ENCODE results near the gene TCF12. TPM values are rescaled to one million over a fixed set of nuclear protein-coding genes. Genes with fewer than 3 reads are reported as not detected.
A peak's percentile ranks its signal among the peaks of the same experiment; 100 is the strongest.

TCF12 gene
- total RNA-seq, 1 donor from 2014 or later, result 46.5 TPM

DNA sequence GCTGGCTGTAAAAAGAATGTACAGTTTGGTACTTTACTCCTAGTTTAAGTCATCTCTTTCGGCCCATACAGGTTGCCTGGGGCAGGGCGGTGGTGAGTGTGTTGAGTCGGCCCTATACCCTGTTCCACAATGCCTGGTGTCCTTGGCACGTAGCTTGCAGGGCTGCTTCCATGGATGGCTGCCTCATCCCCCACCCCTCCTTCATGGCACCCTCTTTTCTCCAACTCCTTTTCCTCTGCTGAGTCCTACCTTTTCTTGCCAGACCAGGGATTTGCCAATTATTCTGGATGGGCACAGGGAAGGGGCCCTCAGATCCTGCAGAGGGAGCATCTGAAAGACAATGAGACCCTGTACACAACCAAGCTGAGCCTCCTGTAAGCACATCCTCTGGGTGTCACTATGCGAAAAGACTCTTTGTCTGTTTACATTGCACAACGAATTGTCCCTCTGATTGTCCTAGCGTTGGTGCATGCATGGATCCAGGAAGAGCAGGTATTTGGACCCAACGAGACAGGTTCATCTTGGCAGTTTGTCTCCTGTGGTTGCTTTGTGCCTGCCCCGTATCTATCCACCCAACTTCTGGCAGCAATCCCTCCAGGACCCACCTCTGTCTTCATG lies 384.3 kb downstream of the TCF12 start:
- ATAC-seq (no peak), DNase-seq (ENCODE audit: missing footprints) (no peak)
- intact Hi-C loops (cut with DNase I), result loop anchor here (10.0 kb wide), 1 partner anchor 88 kb away; no protein-coding TSS in a partner anchor

DNA sequence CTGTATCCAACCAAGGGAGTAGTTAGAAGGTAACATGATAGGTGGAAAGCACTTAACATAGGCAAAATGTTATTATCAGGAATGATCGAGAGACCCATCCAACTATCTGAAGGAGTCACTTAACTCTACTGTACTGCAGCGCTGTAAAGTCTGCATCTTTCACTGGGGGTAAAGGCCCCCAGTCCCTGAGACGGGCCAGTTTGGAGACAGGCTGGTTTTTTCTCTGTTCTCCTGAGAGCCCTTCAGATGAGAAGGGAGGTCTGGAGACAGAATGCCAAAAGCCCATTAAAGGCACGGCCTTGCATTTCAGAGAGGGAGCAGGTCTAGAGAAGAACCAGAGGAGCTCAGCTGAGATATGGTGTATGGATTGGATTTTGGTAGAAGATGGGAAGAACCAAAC lies 386.6 kb downstream of the TCF12 start:
- DNase-seq (ENCODE audit: missing footprints), result no peak
- ATAC-seq, result no peak
- intact Hi-C loops (cut with DNase I), result loop anchor here (10.0 kb wide), 1 partner anchor 90 kb away; no protein-coding TSS in a partner anchor

GRCh38 chr15:57306161-57306943 lies 387.9 kb downstream of the TCF12 start:
- intact Hi-C loops (cut with DNase I), result loop anchor here (1.0 to 10.0 kb wide), 4 partner anchors 92 to 810 kb away; no protein-coding TSS in a partner anchor
- DNase-seq (ENCODE audit: missing footprints), result peak; percentile 95
- ATAC-seq, result peak; percentile 88

DNA sequence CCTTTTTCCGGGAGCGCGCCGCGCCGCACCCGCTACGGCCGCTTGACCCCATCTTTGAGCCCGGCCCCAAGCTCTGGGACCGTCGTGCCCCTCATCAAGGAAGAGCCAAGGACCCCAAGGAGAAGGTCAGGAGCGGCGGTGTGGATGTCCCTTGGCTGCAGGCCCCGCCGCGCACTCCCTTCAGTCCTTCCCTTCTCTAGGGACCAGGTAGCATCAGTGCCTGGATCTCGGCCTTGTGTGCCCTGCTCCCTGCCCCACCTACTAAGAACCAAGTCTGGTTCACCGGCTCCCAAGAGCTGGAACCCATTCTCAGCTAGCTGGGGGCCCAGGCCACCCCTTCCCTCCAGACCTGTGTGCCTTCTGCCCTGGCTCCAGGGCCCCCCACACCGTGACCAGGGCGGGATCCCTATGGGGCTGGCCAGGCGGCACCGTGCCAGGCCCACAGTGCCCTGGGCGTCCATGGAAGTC lies 388.5 kb downstream of the TCF12 start:
- ATAC-seq, result peak; percentile 15
- DNase-seq (ENCODE audit: missing footprints), result no peak
- intact Hi-C loops (cut with DNase I), result loop anchor here (1.0 to 10.0 kb wide), 4 partner anchors 92 to 810 kb away; no protein-coding TSS in a partner anchor

DNA sequence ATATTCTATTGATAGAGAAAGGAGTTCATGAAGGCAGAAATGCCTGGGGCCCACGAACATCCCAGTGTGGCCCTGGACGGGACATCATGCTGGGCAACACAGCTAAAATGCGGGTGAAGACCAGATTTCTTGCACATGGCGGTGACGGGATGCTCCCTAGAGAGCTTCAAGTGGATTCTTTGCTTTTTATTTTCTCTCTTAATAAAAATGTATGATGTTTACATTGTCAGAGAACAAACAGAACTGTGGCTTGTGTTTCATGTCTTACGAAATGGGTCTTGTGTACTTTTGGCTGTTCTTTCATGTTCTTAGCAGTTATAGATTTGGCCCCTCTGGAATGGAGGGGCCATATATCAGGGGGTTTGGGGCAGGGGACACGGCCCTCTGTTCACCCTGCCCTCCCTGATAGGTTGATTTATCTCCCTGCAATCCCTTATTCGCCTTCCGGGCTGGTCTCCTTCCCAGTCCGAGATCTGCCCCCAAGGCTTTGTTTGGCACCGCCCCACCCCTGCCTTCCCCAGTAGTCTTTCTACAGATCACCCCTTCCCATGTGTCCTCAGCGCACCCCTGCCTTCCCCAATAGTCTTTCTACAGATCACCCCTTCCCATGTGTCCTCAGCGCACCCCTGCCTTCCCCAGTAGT lies 389.2 kb downstream of the TCF12 start:
- ATAC-seq, result no peak
- intact Hi-C loops (cut with DNase I), result loop anchor here (2.0 to 10.0 kb wide), 3 partner anchors 93 to 811 kb away; no protein-coding TSS in a partner anchor
- no peak for DNase-seq (ENCODE audit: missing footprints)

GRCh38 chr15:57308170-57308545 lies 389.7 kb downstream of the TCF12 start:
- ATAC-seq, result no peak
- DNase-seq (ENCODE audit: missing footprints), result no peak
- intact Hi-C loops (cut with DNase I), result loop anchor here (10.0 kb wide), 1 partner anchor 93 kb away; no protein-coding TSS in a partner anchor

DNA sequence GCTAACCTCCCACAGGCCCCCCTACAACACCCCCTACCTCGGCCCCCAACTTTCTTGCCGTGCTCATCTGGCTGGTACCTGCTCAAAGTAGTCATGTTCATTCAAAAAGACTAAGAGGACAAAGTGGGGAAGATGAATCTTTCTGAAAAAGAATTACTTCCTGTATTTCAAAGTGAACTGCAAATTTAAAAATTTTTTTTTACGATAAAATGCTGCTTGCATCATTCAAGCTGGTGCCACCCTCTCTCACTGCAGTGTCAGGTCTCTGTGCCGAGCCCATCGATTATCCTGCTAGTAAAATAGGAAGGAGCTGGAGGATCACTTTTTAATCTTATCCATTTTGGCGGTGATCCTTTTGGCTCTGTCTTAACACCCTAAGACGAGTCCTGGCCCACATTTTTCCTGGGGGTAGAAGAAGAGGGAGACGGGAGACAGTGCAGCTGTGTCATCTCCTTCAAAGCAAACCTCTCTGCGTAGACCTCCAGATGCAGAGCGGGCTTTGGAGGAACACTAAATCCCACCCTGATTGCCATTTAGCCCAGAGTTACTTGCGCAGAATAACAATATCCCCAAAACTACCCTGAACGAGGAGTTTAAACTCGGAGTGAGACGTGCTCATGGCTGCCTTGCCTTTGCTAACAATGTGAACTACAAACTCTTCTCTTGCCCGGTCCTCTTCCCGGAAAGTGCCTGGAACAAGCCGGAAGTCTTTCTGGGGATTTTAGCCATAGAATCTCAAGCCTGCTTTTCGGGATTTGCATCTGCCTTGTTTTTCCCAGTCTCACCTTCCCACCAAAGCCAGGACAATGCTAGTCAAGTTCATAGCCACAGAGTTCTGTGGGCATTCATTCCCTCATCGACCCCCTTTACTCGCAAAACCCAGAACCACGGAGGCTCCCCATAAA lies 391.7 kb downstream of the TCF12 start:
- ATAC-seq (no peak), DNase-seq (ENCODE audit: missing footprints) (no peak)
- intact Hi-C loops (cut with DNase I), result loop anchor here (10.0 kb wide), 1 partner anchor 95 kb away; no protein-coding TSS in a partner anchor

- intact Hi-C loops (cut with DNase I), result no loop called here
- ATAC-seq, result no peak
- DNase-seq (ENCODE audit: missing footprints), result no peak
These were observed 392.4 kb downstream of the TCF12 start for GRCh38 chr15:57310876-57311275.

DNA sequence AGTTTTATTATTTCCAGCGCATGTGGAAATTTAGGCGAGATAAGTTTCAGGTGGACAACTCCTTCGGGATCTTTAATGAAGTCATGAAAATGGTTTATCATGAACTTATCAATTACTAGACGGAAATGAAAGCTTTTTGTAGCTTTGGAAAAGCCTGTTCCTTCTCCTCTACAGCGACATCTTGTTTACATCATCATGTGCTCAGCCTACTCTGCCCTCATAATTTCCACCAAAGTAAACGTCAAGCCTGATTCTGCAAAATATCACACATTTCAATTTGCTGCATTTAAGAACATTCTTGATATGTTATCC lies 393.5 kb downstream of the TCF12 start:
- no peak for ATAC-seq
- intact Hi-C loops (cut with DNase I), result no loop called here

GRCh38 chr15:57312318-57313133 lies 394.1 kb downstream of the TCF12 start:
- peak; percentile 51 for ATAC-seq
- DNase-seq (ENCODE audit: missing footprints), result no peak
- intact Hi-C loops (cut with DNase I), result no loop called here

More for the DNA sequence above, 393.5 kb downstream of the TCF12 start:
- no peak for DNase-seq (ENCODE audit: missing footprints)

DNA sequence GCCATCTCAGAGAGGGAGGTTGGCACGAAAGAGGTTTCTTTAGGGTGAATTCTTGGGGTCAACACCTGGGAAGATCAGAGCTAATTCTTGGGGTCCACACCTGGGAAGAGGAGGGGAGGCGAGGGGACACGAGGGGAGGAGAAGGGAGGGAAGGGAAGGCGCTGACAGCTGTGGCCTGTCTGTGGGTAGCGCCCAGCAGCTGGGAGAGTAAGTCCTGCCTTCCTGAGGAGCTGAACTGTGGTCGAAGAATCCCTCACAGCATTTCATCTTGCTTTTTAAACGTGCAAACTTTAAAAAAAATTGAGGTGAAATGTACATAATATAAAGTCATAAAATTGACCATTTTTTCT lies 394.7 kb downstream of the TCF12 start:
- intact Hi-C loops (cut with DNase I), result no loop called here
- no peak for DNase-seq (ENCODE audit: missing footprints)
- ATAC-seq, result peak; percentile 2

GRCh38 chr15:57314221-57314620 lies 395.8 kb downstream of the TCF12 start:
- ATAC-seq, result no peak
- intact Hi-C loops (cut with DNase I), result no loop called here
- DNase-seq (ENCODE audit: missing footprints), result no peak

- ATAC-seq (no peak), DNase-seq (ENCODE audit: missing footprints) (no peak)
- intact Hi-C loops (cut with DNase I), result no loop called here
These were observed 398.0 kb downstream of the TCF12 start for GRCh38 chr15:57316451-57316850.

GRCh38 chr15:57319226-57319918 lies 400.9 kb downstream of the TCF12 start:
- DNase-seq (ENCODE audit: missing footprints) (no peak), ATAC-seq (no peak)
- intact Hi-C loops (cut with DNase I), result no loop called here

- DNase-seq (ENCODE audit: missing footprints), result no peak
- ATAC-seq, result peak; percentile 1
- intact Hi-C loops (cut with DNase I), result no loop called here
These were observed 401.6 kb downstream of the TCF12 start for GRCh38 chr15:57319919-57320560.

GRCh38 chr15:57320631-57321220 lies 402.3 kb downstream of the TCF12 start:
- ATAC-seq, result peak; percentile 87
- intact Hi-C loops (cut with DNase I), result no loop called here
- DNase-seq (ENCODE audit: missing footprints), result no peak
